Trophoblast cell (in vitro differentiated cells and primary cell): ENCODE data around the gene TGM6.
A peak's percentile ranks its signal among the peaks of the same experiment; 100 is the strongest.
"Not testable (repeated sequence)": the region's sequence is repeated elsewhere in the genome, so short reads cannot be mapped to it uniquely, and the experiment has no call there.

Experiments
- DNase-seq, 2 donors: peaks; one replicate each; pipeline ENCODE4 v3.0.0-alpha.2; 2016
- H2AFZ ChIP-seq: 2 replicates; pipeline ENCODE4 v1.6.1; 2013; ENCODE audit warnings: low read length, moderate library complexity, mild to moderate bottlenecking; ENCODE audit not compliant: insufficient read depth, poor library complexity
- H2AK5ac ChIP-seq: 2 replicates; pipeline ENCODE4 v1.6.1; 2013; ENCODE audit warnings: mild to moderate bottlenecking, low read length
- H2BK120ac ChIP-seq: 2 replicates; pipeline ENCODE4 v1.6.1; 2013; ENCODE audit warnings: low read length, mild to moderate bottlenecking, moderate library complexity; ENCODE audit not compliant: insufficient read depth, poor library complexity
- H2BK12ac ChIP-seq: 2 replicates; pipeline ENCODE4 v1.6.1; 2013; ENCODE audit warnings: mild to moderate bottlenecking, low read length, moderate library complexity
- H2BK5ac ChIP-seq: 2 replicates; pipeline ENCODE4 v1.6.1; 2013; ENCODE audit warnings: low read length, low read depth, moderate library complexity, mild to moderate bottlenecking; ENCODE audit not compliant: poor library complexity
- H3K14ac ChIP-seq: 2 replicates; pipeline ENCODE4 v1.6.1; 2013; ENCODE audit warnings: mild to moderate bottlenecking, low read length
- H3K18ac ChIP-seq: 2 replicates; pipeline ENCODE4 v1.6.1; 2013; ENCODE audit warnings: mild to moderate bottlenecking, low read length
- H3K23ac ChIP-seq: 2 replicates; pipeline ENCODE4 v1.6.1; 2013; ENCODE audit warnings: low read length
- H3K27ac ChIP-seq: 2 replicates; pipeline ENCODE4 v1.5.1; 2013; ENCODE audit warnings: low read depth, mild to moderate bottlenecking, inconsistent platforms, low read length, moderate library complexity
- H3K27me3 ChIP-seq: 2 replicates; pipeline ENCODE4 v1.6.1; 2013; ENCODE audit warnings: inconsistent platforms, mild to moderate bottlenecking, low read length, moderate library complexity; ENCODE audit not compliant: insufficient read depth
- H3K36me3 ChIP-seq, 2 experiments: 1 replicate in 1 of 2; 2 replicates in 1 of 2; pipeline ENCODE4 v1.6.1; 2013; ENCODE audit warnings: low read length in 2 of 2, mild to moderate bottlenecking in 2 of 2, moderate library complexity in 1 of 2; ENCODE audit not compliant: insufficient read depth in 2 of 2, control insufficient read depth in 1 of 2
- H3K4ac ChIP-seq: 2 replicates; pipeline ENCODE4 v1.6.1; 2013; ENCODE audit warnings: low read depth, mild to moderate bottlenecking, low read length, moderate library complexity
- H3K4me1 ChIP-seq, 2 experiments: 1 replicate in 1 of 2; 2 replicates in 1 of 2; pipeline ENCODE4 v1.6.1; 2013; ENCODE audit warnings: low read length in 2 of 2, mild to moderate bottlenecking in 2 of 2, moderate library complexity in 1 of 2; ENCODE audit not compliant: insufficient read depth in 2 of 2, control insufficient read depth in 1 of 2
- H3K4me2 ChIP-seq: 2 replicates; pipeline ENCODE4 v1.6.1; 2013; ENCODE audit warnings: inconsistent platforms, mild to moderate bottlenecking, low read length, moderate library complexity
- H3K4me3 ChIP-seq: 2 replicates; pipeline ENCODE4 v1.5.1; 2013; ENCODE audit warnings: mild to moderate bottlenecking, low read depth, low read length, inconsistent platforms
- H3K79me1 ChIP-seq: one replicate; pipeline ENCODE4 v1.6.1; 2013; ENCODE audit warnings: low read length
- H3K79me2 ChIP-seq: 2 replicates; pipeline ENCODE4 v1.6.1; 2013; ENCODE audit warnings: low read length, mild to moderate bottlenecking; ENCODE audit not compliant: control insufficient read depth, insufficient read depth, poor library complexity
- H3K9ac ChIP-seq: 2 replicates; pipeline ENCODE4 v1.6.1; 2013; ENCODE audit warnings: mild to moderate bottlenecking, low read length
- H3K9me3 ChIP-seq: 2 replicates; pipeline ENCODE4 v1.6.1; 2013; ENCODE audit warnings: low read depth, mild to moderate bottlenecking, control low read depth, inconsistent platforms, low read length; ENCODE audit not compliant: insufficient read depth
- H4K12ac ChIP-seq: 2 replicates; pipeline ENCODE4 v1.6.1; 2013; ENCODE audit warnings: low read depth, mild to moderate bottlenecking, low read length, moderate library complexity
- H4K8ac ChIP-seq: 2 replicates; pipeline ENCODE4 v1.6.1; 2013; ENCODE audit warnings: low read depth, mild to moderate bottlenecking, low read length, moderate library complexity
- H4K91ac ChIP-seq: one replicate; pipeline ENCODE4 v1.6.1; 2013; ENCODE audit warnings: low read depth, mild to moderate bottlenecking, low read length, moderate library complexity
- WGBS: extraction: QIAGEN DNeasy Blood & Tissue Kit; methylation state at CpG from one replicate; pipeline ENCODE4 v1.1.7; 2013; ENCODE audit warnings: missing lambda C conversion rate; ENCODE audit not compliant: insufficient read length, insufficient coverage; ENCODE audit errors: extremely low coverage; 5-methylcytosine and 5-hydroxymethylcytosine counted together

TGM6 gene

GRCh38 chr20:2402271-2402980 is 21.7 kb downstream of the TGM6 start:
- no peak overlapping the region for H2BK120ac ChIP-seq
- H3K4ac ChIP-seq = no peak overlapping the region
- no peak overlapping the region for H3K14ac ChIP-seq
- H2BK5ac ChIP-seq = no peak overlapping the region
- peaks cover 5% of the 10 kb centered on the region for H3K9me3 ChIP-seq
- WGBS = no CpG with 5 or more reads among the region's 7 CpGs
- H3K4me2 ChIP-seq = no peak overlapping the region
- H3K4me3 ChIP-seq = no peak overlapping the region
- H2AK5ac ChIP-seq = no peak overlapping the region
- no peak overlapping the region for H4K91ac ChIP-seq
- no peak overlapping the region for H4K12ac ChIP-seq
- no peak overlapping the region for H3K23ac ChIP-seq
- no peaks in the 10 kb centered on the region for H3K27me3 ChIP-seq
- no peak overlapping the region for H2AFZ ChIP-seq
- no peaks in the 10 kb centered on the region for H3K79me1 ChIP-seq
- H3K36me3 ChIP-seq = no peaks in the 10 kb centered on the region
- H4K8ac ChIP-seq = no peak overlapping the region
- peak in 1 of 2 donors; percentile 21 for DNase-seq
- no peaks in the 10 kb centered on the region for H3K79me2 ChIP-seq
- H2BK12ac ChIP-seq = no peak overlapping the region
- no peak overlapping the region for H3K27ac ChIP-seq
- H3K4me1 ChIP-seq = no peaks in the 10 kb centered on the region
- H3K18ac ChIP-seq = no peak overlapping the region
- H3K9ac ChIP-seq = no peak overlapping the region

GRCh38 chr20:2403291-2404052 is 22.8 kb downstream of the TGM6 start:
- H2BK5ac ChIP-seq = no peak overlapping the region
- H3K4me2 ChIP-seq = no peak overlapping the region
- no peak overlapping the region for H2BK120ac ChIP-seq
- no peak overlapping the region for H2AK5ac ChIP-seq
- H3K14ac ChIP-seq = no peak overlapping the region
- no peak overlapping the region for H3K4ac ChIP-seq
- no peak for DNase-seq
- no peaks in the 10 kb centered on the region for H3K4me1 ChIP-seq
- no peaks in the 10 kb centered on the region for H3K27me3 ChIP-seq
- H2BK12ac ChIP-seq = no peak overlapping the region
- H3K18ac ChIP-seq = no peak overlapping the region
- no peak overlapping the region for H3K4me3 ChIP-seq
- no peak overlapping the region for H4K91ac ChIP-seq
- H3K79me2 ChIP-seq = no peaks in the 10 kb centered on the region
- H3K9me3 ChIP-seq = peaks cover 5% of the 10 kb centered on the region
- no peak overlapping the region for H4K8ac ChIP-seq
- no peak overlapping the region for H3K23ac ChIP-seq
- no peak overlapping the region for H4K12ac ChIP-seq
- H2AFZ ChIP-seq = no peak overlapping the region
- WGBS = no CpG with 5 or more reads among the region's 24 CpGs
- no peak overlapping the region for H3K27ac ChIP-seq
- no peaks in the 10 kb centered on the region for H3K36me3 ChIP-seq
- H3K9ac ChIP-seq = no peak overlapping the region
- no peaks in the 10 kb centered on the region for H3K79me1 ChIP-seq

DNA sequence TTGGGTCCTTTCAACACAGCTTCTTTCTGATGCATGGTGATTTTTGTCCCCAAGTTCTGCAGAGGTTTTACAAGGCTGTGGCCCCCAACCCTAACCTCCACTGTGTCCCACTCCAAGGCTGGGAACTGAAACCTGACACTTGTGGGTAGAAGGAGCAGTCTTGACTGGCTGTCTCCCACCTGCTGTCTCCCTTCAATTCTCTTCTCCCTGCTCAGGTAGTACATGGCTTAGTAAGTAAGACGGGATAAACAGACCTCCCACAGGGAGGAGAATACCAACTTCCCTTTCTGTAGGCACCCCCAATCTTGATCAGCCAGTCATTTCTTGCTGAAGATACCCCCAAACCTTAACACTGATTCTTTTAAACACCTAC is 25.0 kb downstream of the TGM6 start:
- no peak overlapping the region for H3K9ac ChIP-seq
- H3K36me3 ChIP-seq = no peaks in the 10 kb centered on the region
- H2AK5ac ChIP-seq = no peak overlapping the region
- no peak overlapping the region for H2BK5ac ChIP-seq
- no peak overlapping the region for H3K27ac ChIP-seq
- H3K79me1 ChIP-seq = no peaks in the 10 kb centered on the region
- no peak overlapping the region for H4K12ac ChIP-seq
- no peak overlapping the region for H3K4me2 ChIP-seq
- no peak overlapping the region for H2BK120ac ChIP-seq
- H3K27me3 ChIP-seq = no peaks in the 10 kb centered on the region
- H4K91ac ChIP-seq = no peak overlapping the region
- no peak overlapping the region for H4K8ac ChIP-seq
- H3K14ac ChIP-seq = no peak overlapping the region
- H3K79me2 ChIP-seq = no peaks in the 10 kb centered on the region
- no peak overlapping the region for H3K4ac ChIP-seq
- no peak overlapping the region for H3K18ac ChIP-seq
- H3K4me1 ChIP-seq = no peaks in the 10 kb centered on the region
- H3K9me3 ChIP-seq = peaks cover 2% of the 10 kb centered on the region
- no peak overlapping the region for H3K4me3 ChIP-seq
- WGBS = no CpG with 5 or more reads among the region's 1 CpG
- no peak for DNase-seq
- no peak overlapping the region for H2AFZ ChIP-seq
- no peak overlapping the region for H2BK12ac ChIP-seq
- no peak overlapping the region for H3K23ac ChIP-seq

DNA sequence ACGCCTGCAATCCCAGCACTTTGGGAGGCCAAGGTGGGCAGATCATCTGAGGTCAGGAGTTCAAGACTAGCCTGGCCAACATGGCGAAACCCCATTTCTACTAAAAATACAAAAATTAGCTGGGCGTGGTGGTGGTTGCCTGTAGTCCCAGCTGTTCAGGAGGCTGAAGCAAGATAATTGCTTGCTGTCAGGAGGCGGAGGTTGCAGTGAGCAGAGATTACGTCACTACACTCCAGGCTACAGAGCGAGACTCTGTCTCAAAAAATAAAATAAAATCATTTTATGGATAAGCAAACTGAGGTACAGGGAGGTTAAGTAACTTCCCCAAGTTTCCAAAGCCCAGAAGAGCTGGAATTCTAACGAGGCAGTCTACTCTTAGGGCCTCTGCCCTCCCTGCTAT is 26.7 kb downstream of the TGM6 start:
- not testable (repeated sequence) for H3K27ac ChIP-seq, H3K79me1 ChIP-seq, H3K4me1 ChIP-seq, H3K18ac ChIP-seq, H2BK120ac ChIP-seq, H3K9me3 ChIP-seq, H3K23ac ChIP-seq, H4K12ac ChIP-seq, H3K27me3 ChIP-seq, H4K8ac ChIP-seq, H3K14ac ChIP-seq, H4K91ac ChIP-seq, H3K4me2 ChIP-seq, H2BK5ac ChIP-seq, H3K9ac ChIP-seq, H3K4ac ChIP-seq, H2AK5ac ChIP-seq, H3K36me3 ChIP-seq, DNase-seq, H2BK12ac ChIP-seq, H2AFZ ChIP-seq, H3K4me3 ChIP-seq, H3K79me2 ChIP-seq
- no CpG with 5 or more reads among the region's 7 CpGs for WGBS
